Smooth muscle cell of the umbilical artery (primary cell): ENCODE measurements around the gene TBC1D26. TPM values are rescaled to one million over a fixed set of nuclear protein-coding genes. Genes with fewer than 3 reads are reported as not detected.

Experiments used
- total RNA-seq: library from RNA; depleted of rRNA; stranded (reverse); fragments of >200 nt; gene quantifications from 2 replicates; pipeline ENCODE4 v1.2.3, GENCODE V29; 2014

The TBC1D26 gene
- under 0.01 and 0.18 TPM in 2 replicates for total RNA-seq

DNA sequence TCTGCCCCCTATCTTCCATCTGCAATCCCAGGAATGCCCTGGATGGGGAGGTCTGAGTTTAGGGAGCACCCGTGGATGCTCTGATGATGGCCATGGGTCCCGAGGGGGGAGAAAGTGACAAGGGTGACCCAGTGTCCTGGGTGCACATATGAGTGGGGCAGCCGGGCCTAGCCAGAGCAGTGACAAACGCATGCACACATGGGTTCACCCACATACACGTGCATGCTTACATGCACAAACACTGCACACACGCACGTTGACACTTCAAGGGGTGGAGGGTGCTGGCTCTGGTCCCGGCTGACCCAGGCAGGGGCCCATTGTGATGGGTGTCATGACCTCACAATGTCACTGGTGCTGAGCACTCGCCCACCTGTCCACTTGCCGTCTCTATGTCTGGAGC, at the start of gene TBC1D26:
Gene TBC1D26, plus strand, starts transcription at position 384 of the 400 bp plus-strand sequence. CDS start 3,066 bp downstream, outside the sequence.

DNA sequence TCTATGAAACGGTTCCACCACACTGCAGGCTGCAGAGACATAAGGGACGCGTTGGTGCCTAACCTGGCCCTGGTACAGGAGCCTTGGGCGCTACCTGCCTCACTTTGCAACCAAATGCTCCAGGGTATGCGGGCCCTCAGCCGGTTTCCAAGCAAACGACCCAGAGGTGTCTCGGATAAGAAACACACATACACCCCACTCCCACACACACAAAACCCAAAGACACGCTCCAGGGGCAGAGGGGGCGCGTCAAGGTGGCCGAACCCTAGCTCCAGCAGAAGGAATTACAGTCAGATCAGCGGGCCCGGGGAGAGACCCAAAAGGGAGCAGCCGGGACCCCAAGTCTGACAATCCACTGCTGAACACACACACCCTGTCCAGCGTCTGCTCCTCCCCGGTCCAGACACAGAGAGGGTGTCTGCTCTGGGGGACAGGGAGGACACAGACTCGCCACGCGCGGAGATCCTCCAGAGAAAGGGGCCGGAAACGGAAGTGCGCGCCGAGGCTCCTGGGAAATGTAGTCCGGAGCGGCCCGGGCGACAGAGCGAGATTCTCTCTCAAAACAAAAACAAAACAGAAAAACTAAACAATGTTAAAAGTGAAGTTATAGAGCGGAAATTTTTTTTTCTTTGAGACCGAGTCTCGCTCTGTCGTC, 48.1 kb upstream of the TBC1D26 start, which contains the start of gene TRIM16:
Gene TRIM16, minus strand, starts transcription at position 488 of the 655 bp plus-strand sequence. CDS start 32,702 bp downstream, outside the sequence.

DNA sequence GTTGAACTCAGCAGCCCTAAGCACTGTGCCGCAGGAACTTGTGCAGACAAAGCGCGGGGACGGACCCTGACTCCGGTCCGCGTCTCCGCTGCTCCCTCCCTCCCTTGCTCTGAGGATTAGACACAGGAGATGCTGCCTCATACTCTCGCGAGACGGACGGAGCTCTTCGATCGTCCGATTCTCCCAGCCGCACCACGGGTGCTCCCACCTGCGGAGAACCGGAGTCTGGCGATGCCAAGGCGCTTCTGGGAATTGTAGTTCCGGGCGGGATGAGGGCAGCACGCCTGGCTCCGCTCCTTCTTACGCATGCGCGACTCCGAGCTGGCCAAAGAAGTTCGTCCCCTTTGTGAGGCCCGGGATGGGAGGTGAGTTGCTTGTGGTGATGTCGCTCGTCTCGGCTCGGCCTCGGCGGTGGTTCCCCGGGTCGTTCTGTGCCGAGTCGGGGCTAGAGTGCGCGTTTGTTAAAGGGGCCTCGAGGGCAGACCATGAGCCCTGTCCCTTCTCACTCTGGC, 32.6 kb upstream of the TBC1D26 start, which contains the start of gene ZNF286A:
Gene ZNF286A, plus strand, starts transcription at position 340 of the 512 bp plus-strand sequence. CDS start 578 bp downstream, outside the sequence.

Other genes starting within 250 kb of the TBC1D26 start
- gene TVP23C, start 168.8 kb upstream of the TBC1D26 start, total RNA-seq, result 45.7 and 45.8 TPM in 2 replicates
- 0.30 and 0.92 TPM in 2 replicates for gene FBXW10B, start 112.6 kb upstream of the TBC1D26 start, total RNA-seq
- 67.7 and 104 TPM in 2 replicates for gene TRIM16, start 48.0 kb upstream of the TBC1D26 start, total RNA-seq
- gene ZNF286A, start 32.5 kb upstream of the TBC1D26 start, total RNA-seq, result 38.3 and 64.9 TPM in 2 replicates
- gene ADORA2B, start 212.8 kb downstream of the TBC1D26 start, total RNA-seq, result 14.2 and 18.4 TPM in 2 replicates